Memory B cell (primary cell): ENCODE data around the gene RASAL1.
A peak's percentile ranks its signal among the peaks of the same experiment; 100 is the strongest.

Source experiments
- ATAC-seq: fragments of 150-1000 bp; cut with Tn5 transposase; 2 replicates; pipeline ENCODE4 v1.10.0; 2021; ENCODE audit warnings: low read depth, mild to moderate bottlenecking, moderate library complexity
- DNase-seq, 2 donors: peaks; one replicate each; pipeline ENCODE4 v3.0.0; 2022; ENCODE audit warnings: low spot score in 2 of 2
- H3K27ac Mint-ChIP-seq: one replicate; pipeline ENCODE4 v1.8.0; 2022; ENCODE audit warnings: mild to moderate bottlenecking, moderate library complexity, mixed read lengths
- H3K27me3 Mint-ChIP-seq: one replicate; pipeline ENCODE4 v1.8.0; 2022; ENCODE audit warnings: mixed read lengths
- H3K36me3 Mint-ChIP-seq: one replicate; pipeline ENCODE4 v1.8.0; 2022; ENCODE audit warnings: mild to moderate bottlenecking, mixed read lengths
- H3K4me1 Mint-ChIP-seq: one replicate; pipeline ENCODE4 v1.8.0; 2022; ENCODE audit warnings: mixed read lengths
- H3K4me3 Mint-ChIP-seq: one replicate; pipeline ENCODE4 v1.8.0; 2022; ENCODE audit warnings: mild to moderate bottlenecking, moderate library complexity, mixed read lengths
- H3K9me3 Mint-ChIP-seq: one replicate; pipeline ENCODE4 v1.8.0; 2022; ENCODE audit warnings: mixed read lengths

RASAL1 gene

DNA sequence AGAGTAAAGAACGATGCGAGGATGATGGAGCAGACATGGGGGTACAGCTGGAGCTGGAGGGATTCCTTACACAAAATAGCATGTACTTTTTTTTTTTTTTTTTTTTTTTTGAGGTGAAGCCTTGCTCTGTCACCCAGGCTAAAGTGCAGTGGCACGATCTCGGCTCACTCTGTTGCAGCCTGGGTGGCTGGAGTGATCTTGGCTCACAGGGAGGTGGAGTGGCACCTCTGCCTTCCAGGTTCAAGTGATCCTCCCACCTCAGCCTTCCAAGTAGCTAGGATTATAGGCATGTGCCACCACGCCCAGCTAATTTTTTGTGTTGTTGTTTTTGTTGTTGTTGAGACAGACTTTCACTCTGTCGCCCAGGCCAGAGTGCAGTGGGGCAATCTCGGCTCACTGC, 5.1 kb upstream of the RASAL1 start:
- no peak overlapping the region for H3K27ac Mint-ChIP-seq
- H3K9me3 Mint-ChIP-seq = no peaks in the 10 kb centered on the region
- peaks cover 12% of the 10 kb centered on the region for H3K4me1 Mint-ChIP-seq
- ATAC-seq (no peak), DNase-seq (no peak)
- no peak overlapping the region for H3K4me3 Mint-ChIP-seq
- no peaks in the 10 kb centered on the region for H3K36me3 Mint-ChIP-seq
- H3K27me3 Mint-ChIP-seq = peaks cover 4% of the 10 kb centered on the region

DNA sequence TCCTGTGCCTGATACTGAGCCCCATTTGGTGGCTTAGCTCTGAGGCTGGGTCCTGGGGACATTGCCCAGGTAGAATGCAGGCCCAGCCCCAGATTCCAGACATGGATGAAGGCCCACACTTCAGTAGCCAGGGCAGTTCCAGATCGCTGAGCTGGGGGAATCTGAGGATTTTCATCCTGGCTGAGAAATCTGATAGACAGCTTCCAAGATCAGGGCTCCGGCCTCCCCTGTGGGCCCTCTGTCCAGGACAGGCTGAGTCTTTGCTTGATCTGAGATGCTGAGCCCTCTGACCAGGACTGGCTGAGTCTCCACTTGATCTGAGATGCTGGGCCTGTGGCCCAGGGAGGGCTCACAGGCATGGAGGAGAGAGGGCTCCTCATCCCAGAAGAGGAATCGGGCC, 3.3 kb upstream of the RASAL1 start:
- H3K9me3 Mint-ChIP-seq = no peaks in the 10 kb centered on the region
- no peak overlapping the region for H3K27ac Mint-ChIP-seq
- peaks cover 16% of the 10 kb centered on the region for H3K4me1 Mint-ChIP-seq
- peaks cover 7% of the 10 kb centered on the region for H3K27me3 Mint-ChIP-seq
- ATAC-seq = no peak
- H3K36me3 Mint-ChIP-seq = no peaks in the 10 kb centered on the region
- DNase-seq = no peak
- H3K4me3 Mint-ChIP-seq = no peak overlapping the region

DNA sequence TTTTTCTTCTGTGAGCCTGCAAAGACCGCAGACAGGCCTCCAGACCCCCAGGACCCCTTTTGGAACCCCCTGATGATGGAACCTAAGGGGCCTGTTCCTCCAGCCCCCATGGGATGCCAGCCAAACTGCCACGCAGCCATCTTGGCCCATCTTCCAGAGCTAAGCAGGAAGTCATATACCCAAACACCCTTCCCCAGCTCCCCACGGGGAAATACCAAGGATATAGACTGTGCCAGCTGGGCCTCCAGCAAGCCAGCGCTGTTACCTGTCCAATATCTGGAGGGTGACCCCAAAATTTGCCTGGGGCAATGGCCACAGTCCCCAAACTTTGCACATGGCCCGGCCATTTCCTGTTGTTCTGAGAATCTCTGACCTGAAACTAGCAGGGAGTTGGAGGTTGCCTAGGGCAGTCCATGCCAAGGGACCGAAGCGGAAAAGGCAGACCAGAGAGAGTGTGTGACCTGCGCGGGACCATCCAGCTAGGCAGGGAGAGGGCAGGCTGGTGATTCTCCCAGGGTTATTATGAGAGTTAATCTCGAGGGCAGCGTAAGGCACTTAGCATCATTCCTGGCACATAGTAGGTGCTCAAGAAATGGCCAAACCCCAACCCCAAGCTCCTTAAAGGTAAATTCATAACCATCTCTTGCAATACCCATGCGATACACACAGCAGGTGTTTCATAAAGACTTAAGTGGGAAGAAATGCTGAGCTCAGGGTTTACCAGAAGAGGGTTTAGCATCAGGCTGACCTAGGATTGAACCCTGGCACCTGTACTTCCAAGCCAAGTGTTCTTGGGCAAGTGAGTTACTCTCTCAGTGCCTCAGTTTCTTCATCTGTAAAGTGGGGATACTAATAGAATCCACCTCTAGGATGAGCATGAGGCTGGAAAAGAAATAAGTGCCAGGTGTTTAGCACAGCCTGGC, 2.6 kb upstream of the RASAL1 start:
- no peaks in the 10 kb centered on the region for H3K36me3 Mint-ChIP-seq
- H3K4me3 Mint-ChIP-seq = no peak overlapping the region
- H3K27ac Mint-ChIP-seq = no peak overlapping the region
- no peaks in the 10 kb centered on the region for H3K9me3 Mint-ChIP-seq
- H3K4me1 Mint-ChIP-seq = peaks cover 16% of the 10 kb centered on the region
- peaks cover 7% of the 10 kb centered on the region for H3K27me3 Mint-ChIP-seq
- no peak for DNase-seq
- ATAC-seq = no peak

DNA sequence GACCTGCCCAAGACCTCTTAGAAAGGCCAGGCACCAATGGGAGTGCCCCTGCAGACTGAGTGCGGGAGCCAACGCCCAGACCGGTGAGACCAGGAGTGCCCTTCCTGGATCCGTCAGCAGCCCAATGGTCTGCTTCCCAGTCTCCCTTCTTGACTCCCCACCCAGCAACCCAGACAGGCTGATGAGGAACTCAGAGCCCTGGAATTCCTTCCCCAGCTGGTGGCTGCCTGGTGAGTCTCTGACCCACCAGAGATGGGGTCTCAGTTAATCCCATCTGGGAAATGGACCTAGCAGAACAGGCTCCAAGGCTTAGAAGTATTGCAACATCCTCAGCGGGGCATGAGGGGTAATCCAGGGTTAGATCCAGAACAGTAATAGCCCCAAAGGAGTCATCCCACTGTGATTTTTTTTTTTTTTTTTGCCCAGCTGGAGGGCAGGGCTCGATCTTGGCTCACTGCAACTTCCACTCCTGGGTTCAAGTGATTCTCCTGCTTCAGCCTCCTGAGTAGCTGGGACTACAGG, 1.5 kb upstream of the RASAL1 start:
- ATAC-seq (no peak), DNase-seq (no peak)
- no peaks in the 10 kb centered on the region for H3K36me3 Mint-ChIP-seq
- H3K9me3 Mint-ChIP-seq = no peaks in the 10 kb centered on the region
- no peak overlapping the region for H3K27ac Mint-ChIP-seq
- H3K27me3 Mint-ChIP-seq = peaks cover 7% of the 10 kb centered on the region
- peaks cover 10% of the 10 kb centered on the region for H3K4me1 Mint-ChIP-seq
- H3K4me3 Mint-ChIP-seq = no peak overlapping the region

DNA sequence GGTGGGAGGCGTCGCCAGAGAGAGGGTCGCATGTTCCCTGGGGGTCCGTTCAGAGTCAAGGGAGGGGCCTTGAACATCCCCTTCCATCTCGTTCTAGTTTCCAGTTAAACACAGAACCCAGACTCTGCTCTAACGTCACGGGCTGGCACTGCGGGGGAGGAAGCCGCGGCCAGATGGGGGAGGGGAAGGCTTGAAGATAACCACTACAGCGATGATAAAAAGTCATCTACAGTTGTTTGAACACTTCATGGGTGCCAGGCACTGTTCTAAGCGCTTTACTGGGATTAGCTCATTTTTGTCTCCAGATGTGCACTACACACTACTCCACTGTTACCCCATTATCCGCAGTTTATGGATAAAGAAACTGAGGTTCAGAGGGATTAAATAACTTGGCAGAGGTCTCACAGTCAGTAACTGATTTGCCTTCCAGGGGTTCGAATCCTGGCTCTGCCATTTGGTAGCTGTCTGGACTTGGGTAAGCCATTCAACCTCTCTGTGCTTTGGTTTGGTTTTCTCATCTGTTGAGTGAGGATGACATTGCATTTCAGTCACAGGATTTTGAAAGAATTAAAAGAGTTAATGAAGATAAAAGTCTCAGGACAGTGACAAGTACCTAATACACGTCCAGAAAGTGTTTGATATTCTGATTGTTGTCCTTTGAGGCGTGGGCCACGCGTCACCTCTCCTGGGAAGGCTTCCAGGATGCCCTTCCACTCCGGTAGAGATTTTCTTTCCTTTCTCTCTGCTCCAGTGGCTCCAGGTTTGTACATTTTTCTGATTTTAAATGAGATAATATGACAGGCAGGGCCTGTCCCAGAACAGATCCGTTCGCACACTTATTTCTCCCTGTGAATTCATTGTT, 798 bp upstream of the RASAL1 start:
- no peaks in the 10 kb centered on the region for H3K36me3 Mint-ChIP-seq
- H3K27ac Mint-ChIP-seq = no peak overlapping the region
- peaks cover 8% of the 10 kb centered on the region for H3K4me1 Mint-ChIP-seq
- no peaks in the 10 kb centered on the region for H3K9me3 Mint-ChIP-seq
- peak overlapping the region; percentile 70 for H3K4me3 Mint-ChIP-seq
- DNase-seq (peak in 1 of 2 donors; percentile 58), ATAC-seq (peak; percentile 72)
- peaks cover 7% of the 10 kb centered on the region for H3K27me3 Mint-ChIP-seq

DNA sequence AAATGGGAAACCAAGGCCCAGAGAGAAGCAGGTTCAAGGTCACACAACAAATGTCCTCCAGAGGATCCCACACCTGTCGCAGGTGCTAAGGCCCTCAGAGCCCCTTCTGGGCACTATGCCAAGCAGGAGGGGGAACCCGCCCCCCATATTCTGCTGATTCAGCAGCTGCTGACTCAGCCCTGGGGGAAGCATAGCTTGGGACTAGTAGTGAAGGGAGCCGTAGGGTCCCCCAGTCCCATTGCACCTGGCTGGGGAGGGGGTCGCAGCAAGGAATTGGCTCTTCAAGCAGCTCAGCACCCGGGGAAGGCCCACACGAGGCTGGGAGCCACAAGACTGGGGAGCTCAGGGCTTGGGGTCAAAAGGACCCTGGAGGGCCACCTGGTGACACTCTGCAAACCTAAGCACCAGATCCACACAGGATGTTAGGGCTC, 1.0 kb downstream of the RASAL1 start:
- peaks cover 20% of the 10 kb centered on the region for H3K4me1 Mint-ChIP-seq
- no peaks in the 10 kb centered on the region for H3K9me3 Mint-ChIP-seq
- H3K27me3 Mint-ChIP-seq = peaks cover 7% of the 10 kb centered on the region
- DNase-seq (no peak), ATAC-seq (no peak)
- H3K27ac Mint-ChIP-seq = no peak overlapping the region
- no peaks in the 10 kb centered on the region for H3K36me3 Mint-ChIP-seq
- H3K4me3 Mint-ChIP-seq = no peak overlapping the region

DNA sequence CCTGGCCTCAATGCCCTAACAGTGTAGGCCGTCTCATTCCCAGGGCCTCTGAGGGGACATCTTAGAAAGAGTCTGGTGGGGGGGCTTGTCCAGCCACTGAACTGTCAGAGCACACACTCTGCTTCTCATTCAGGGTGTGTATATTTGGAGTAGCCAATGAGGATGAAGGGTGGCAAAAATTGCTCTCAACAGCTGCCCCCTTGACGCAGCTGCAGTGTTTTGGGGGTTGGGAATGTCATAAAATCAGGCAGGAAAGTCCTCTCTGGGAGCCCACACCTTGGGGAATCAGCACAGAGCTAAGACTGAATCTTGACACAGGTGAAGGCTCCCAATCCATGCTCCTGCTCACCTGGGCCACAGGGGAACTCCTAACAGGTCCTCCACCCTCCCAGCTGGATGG, 1.5 kb downstream of the RASAL1 start:
- Mint-ChIP-seq H3K27ac (no peak overlapping the region), H3K36me3 (no peaks in the 10 kb centered on the region), H3K4me1 (peaks cover 25% of the 10 kb centered on the region), H3K4me3 (no peak overlapping the region), H3K9me3 (no peaks in the 10 kb centered on the region), H3K27me3 (peaks cover 7% of the 10 kb centered on the region)
- ATAC-seq (no peak), DNase-seq (no peak)

DNA sequence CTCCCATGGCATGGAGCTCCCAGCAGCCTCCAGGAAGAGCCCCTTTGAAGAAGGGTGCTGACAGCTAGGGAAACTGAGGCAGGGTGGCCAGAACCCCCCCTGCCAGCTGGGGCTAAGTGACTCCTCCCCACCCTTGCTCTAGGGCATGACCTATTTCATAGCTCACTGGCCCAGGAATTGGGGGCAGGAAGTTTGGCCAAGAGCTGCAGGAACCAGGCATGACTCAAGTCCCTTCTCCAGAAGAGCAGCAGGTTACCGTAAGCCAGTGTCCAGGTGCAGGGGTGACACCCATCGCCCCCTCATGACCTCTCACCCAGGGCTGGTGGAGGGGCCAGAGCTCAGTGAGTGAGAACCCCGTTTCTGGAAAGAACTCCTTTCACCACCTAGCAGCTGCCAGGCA, 1.9 kb downstream of the RASAL1 start:
- ATAC-seq = no peak
- DNase-seq = no peak

DNA sequence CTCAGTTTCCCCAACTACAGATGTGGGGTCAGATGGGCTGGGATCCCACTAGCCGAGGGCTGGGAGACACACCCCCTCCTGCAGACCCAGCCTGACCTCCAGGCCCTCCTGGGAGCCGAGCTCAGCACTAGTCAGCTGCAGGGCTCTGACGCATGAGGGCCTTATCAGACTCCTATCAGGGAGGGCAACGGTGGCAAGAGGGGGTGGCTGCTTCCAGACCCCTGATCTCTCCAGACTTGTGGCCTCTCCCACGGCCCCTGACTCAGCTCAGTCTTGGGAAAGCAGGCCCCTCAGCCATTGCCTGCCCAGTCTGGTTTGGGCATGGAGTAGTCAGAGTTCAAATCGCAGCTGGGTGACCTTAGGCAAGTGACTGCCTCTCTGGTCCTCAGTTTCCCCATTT, 2.5 kb downstream of the RASAL1 start:
- H3K9me3 Mint-ChIP-seq = no peaks in the 10 kb centered on the region
- no peak overlapping the region for H3K4me3 Mint-ChIP-seq
- H3K36me3 Mint-ChIP-seq = no peaks in the 10 kb centered on the region
- H3K27ac Mint-ChIP-seq = no peak overlapping the region
- ATAC-seq = no peak
- no peak for DNase-seq
- peaks cover 33% of the 10 kb centered on the region for H3K4me1 Mint-ChIP-seq
- H3K27me3 Mint-ChIP-seq = peaks cover 10% of the 10 kb centered on the region

More for the DNA sequence above, 1.9 kb downstream of the RASAL1 start:
- no peak overlapping the region for H3K4me3 Mint-ChIP-seq
- no peaks in the 10 kb centered on the region for H3K36me3 Mint-ChIP-seq
- H3K9me3 Mint-ChIP-seq = no peaks in the 10 kb centered on the region
- peaks cover 7% of the 10 kb centered on the region for H3K27me3 Mint-ChIP-seq
- no peak overlapping the region for H3K27ac Mint-ChIP-seq
- peaks cover 28% of the 10 kb centered on the region for H3K4me1 Mint-ChIP-seq

DNA sequence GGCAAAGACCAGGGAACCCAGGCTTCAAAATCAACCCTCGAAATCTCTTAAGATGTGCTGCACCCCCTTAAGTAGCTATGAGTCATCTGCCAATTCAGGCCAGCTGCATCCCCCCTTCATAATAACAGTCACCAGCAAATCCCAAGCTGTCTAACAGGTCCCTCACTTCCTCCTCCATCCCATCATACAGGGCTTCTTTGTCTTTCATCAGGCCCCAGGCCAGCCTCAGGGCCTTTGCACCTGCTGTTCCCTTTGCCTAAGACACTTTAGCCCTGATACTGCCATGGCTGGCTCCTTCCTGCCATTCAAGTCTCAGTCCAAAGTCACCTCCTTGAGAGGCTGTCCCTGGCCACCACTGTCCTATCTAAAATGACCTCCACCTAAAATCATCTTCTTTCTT, 4.0 kb downstream of the RASAL1 start:
- Mint-ChIP-seq H3K9me3 (no peaks in the 10 kb centered on the region), H3K27ac (no peak overlapping the region), H3K36me3 (no peaks in the 10 kb centered on the region), H3K4me1 (peaks cover 33% of the 10 kb centered on the region), H3K27me3 (peaks cover 10% of the 10 kb centered on the region), H3K4me3 (no peak overlapping the region)
- ATAC-seq (no peak), DNase-seq (no peak)

DNA sequence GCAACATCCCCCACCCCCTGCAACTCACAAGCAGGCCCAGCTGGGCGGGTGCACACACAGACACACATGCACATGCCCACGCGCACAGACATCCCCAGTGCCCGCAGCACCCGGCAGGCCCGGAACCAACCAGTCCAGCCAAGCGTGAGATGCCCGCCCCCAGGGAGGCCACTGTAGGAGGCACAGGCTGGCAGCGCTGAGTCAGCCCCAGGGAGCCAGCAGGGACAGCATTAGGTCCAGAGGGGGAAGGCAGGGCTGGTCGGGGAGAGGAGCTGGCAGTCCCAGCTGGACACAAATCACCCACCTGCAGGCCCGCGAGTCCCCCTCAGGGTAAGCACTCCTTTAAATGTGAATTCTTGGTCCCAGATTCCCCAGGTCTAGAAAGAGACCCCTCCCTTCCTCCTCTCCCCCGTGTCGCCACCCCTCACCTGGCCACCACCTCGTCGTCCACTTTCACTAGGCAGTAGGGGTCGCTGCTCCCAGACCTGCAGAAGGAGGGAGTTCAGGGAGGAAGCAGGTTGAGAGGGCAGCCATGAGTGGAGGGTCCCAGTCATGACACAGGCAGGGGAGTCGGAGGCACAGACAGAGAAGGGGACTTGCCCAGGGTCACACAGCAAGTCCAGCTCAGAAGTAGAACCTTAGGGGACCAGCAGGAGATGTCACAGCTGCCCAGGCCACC, 5.0 kb downstream of the RASAL1 start:
- H3K27ac Mint-ChIP-seq = peak overlapping the region; percentile 79
- H3K27me3 Mint-ChIP-seq = peaks cover 8% of the 10 kb centered on the region
- no peaks in the 10 kb centered on the region for H3K9me3 Mint-ChIP-seq
- peak overlapping the region; percentile 47 for H3K4me3 Mint-ChIP-seq
- ATAC-seq = peak; percentile 86
- peak; percentile 41 to 51 for DNase-seq
- no peaks in the 10 kb centered on the region for H3K36me3 Mint-ChIP-seq
- peaks cover 29% of the 10 kb centered on the region for H3K4me1 Mint-ChIP-seq

DNA sequence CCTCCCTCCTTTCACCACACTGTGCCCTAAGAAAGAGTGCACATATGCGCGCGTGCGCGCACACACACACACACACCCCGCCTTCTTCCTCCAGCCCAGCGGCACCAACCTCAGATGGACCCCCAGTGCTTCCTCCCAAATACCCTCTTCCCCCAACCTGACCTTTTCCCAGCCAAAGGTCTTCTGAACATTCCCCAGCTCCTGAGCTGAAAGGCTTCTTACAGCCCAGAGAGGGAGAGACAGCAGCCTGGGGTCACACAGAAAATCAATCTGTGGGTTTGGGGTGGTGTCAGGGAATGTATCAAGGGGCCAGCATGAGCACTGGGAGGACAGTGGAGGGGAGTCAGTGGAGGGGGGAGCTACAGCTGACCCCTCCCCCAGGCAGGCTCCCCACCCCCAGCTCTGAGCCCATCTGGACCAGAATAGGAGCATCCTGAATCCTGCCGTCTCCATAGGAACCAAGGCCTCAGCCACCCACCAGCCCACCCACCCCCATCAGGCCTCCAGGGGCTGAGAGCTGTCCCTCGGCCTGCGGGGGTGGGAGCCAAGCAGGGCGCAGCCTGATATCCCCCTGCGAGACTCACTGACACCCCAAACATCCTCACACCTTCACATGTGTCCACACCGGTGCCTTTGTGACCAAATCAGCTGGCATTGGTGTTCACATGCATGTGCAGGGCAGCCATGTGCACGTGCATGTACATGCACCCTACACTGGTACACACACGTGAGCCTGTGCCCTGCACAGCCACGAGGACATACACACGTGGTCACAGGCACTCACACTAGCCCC, 5.7 kb downstream of the RASAL1 start:
- ATAC-seq = no peak
- Mint-ChIP-seq H3K27me3 (peaks cover 5% of the 10 kb centered on the region), H3K9me3 (no peaks in the 10 kb centered on the region), H3K4me1 (peaks cover 25% of the 10 kb centered on the region), H3K36me3 (no peaks in the 10 kb centered on the region), H3K4me3 (peak overlapping the region; percentile 47), H3K27ac (peak overlapping the region; percentile 79)
- DNase-seq = no peak
